T-helper 2 cell (primary cell): ENCODE data around the gene VWDE.
"Not testable (repeated sequence)": the region's sequence is repeated elsewhere in the genome, so short reads cannot be mapped to it uniquely, and the experiment has no call there.

Source experiments
- DNase-seq, 5 experiments: peaks; one replicate each; pipeline versions ENCODE4 v3.0.0 to v3.0.0-alpha.2; 2012 to 2022

Gene VWDE

GRCh38 chr7:12401538-12402364, 1.9 kb downstream of the VWDE start:
- DNase-seq: no peak

- DNase-seq: no peak
Measured at GRCh38 chr7:12398186-12398585, 5.5 kb downstream of the VWDE start.

- DNase-seq: no peak
Measured at GRCh38 chr7:12397671-12398070, 6.0 kb downstream of the VWDE start.

- DNase-seq: not testable (repeated sequence)
Measured at GRCh38 chr7:12396670-12397069, 7.0 kb downstream of the VWDE start.

GRCh38 chr7:12391922-12392615, 11.6 kb downstream of the VWDE start:
- no peak for DNase-seq

GRCh38 chr7:12389089-12389700, 14.5 kb downstream of the VWDE start:
- peak in 2 of 5 experiments; percentile 12 to 57 for DNase-seq

- DNase-seq: no peak
Measured at GRCh38 chr7:12386313-12386740, 17.3 kb downstream of the VWDE start.

GRCh38 chr7:12385364-12385786, 18.3 kb downstream of the VWDE start:
- no peak for DNase-seq

GRCh38 chr7:12383377-12383776, 20.3 kb downstream of the VWDE start:
- no peak for DNase-seq

- DNase-seq: no peak
Measured at GRCh38 chr7:12378389-12378788, 25.3 kb downstream of the VWDE start.

GRCh38 chr7:12377406-12377805, 26.3 kb downstream of the VWDE start:
- no peak for DNase-seq

GRCh38 chr7:12373580-12374263, 29.9 kb downstream of the VWDE start:
- no peak for DNase-seq

GRCh38 chr7:12370249-12370648, 33.4 kb downstream of the VWDE start:
- DNase-seq: no peak

GRCh38 chr7:12369756-12370155, 33.9 kb downstream of the VWDE start:
- DNase-seq: no peak

- DNase-seq: no peak
Measured at GRCh38 chr7:12369072-12369471, 34.6 kb downstream of the VWDE start.

- no peak for DNase-seq
Measured at GRCh38 chr7:12360948-12361347, 42.7 kb downstream of the VWDE start.

GRCh38 chr7:12358694-12359093, 45.0 kb downstream of the VWDE start:
- DNase-seq: no peak

GRCh38 chr7:12357508-12357907, 46.2 kb downstream of the VWDE start:
- peak in 1 of 5 experiments; percentile 1 for DNase-seq

- no peak for DNase-seq
Measured at GRCh38 chr7:12351843-12352242, 51.8 kb downstream of the VWDE start.

- no peak for DNase-seq
Measured at GRCh38 chr7:12350971-12351370, 52.7 kb downstream of the VWDE start.

GRCh38 chr7:12337095-12337494, 66.6 kb downstream of the VWDE start:
- no peak for DNase-seq

GRCh38 chr7:12328888-12329770, 74.5 kb downstream of the VWDE start:
- no peak for DNase-seq
